Measurements from ENCODE around the gene ATG7.
"Not testable (repeated sequence)": the region's sequence is repeated elsewhere in the genome, so short reads cannot be mapped to it uniquely, and the experiment has no call there.

Gene ATG7

DNA sequence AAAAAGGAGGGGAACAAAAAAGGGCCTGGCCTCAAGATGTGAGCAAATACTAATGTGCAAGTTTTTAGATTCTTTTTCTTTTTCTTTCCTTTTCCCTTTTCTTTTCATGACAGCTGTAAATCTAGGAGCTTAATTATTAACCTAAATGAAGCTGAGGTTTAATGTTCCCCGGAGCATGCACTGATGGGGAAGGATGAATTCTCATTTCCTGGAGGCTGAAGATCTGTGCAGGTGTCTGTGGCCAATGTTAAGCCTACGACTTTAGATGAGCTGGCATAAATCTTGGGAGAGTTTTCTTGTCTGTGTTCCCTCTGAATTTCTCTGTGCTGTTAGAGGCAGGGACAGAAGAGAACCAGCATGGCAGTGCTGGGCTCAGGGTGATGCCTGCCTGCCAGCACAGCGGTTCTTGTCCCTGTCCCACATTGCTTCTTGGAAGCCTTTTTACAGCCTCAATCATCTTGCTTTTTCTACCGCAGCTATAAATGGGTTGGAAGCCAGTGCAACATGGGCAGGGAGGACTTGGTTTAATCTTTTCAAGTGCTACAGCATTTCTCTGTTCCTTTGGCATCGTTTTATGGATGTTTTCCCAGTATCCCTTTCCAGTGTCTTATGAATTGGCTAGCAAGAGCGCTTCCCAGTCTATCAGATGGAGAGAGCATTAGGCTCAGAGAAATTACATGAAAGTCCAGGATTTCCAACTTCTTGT, 119.1 kb downstream of the ATG7 start:
- DNase-seq, result no peak

DNA sequence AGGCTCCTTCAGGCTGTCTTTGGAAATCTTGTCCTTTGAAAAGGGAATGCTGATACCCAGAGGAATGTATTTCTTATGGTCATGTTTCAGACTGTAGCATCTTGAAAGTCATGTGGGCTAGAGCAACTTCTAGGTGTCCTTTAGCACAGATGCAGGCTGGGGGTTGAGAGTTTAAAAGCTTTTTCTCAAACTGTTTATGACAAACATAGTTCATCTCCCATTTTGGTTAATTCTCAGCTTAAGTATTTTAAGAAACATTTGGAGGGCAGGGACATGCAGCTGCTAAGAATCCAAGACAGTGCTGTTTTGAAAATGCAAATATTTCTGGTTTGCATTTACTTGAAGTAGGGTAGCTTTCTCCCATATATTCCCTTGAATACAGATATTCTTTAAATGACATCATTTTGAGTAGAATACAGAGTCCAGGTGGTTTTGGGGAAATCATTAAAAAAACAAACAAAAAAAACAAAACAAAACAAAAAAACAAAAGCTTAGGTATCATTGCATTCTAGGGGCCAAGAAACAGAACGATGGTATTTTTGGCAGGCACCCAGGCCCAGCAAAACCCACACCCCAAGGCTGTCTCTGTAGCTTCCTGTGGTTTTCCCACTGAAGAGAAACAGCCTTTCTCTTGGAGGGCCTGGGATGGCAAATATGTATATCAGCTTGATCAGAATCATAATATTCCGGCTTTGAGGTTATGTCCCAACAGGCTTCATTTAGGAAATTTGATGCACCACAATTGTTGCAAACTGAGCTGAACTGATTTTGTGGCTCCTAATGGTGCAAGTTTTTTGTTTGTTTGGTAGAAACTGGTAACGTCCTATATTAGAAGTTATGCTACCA, 120.0 kb downstream of the ATG7 start:
- no peak for DNase-seq

DNA sequence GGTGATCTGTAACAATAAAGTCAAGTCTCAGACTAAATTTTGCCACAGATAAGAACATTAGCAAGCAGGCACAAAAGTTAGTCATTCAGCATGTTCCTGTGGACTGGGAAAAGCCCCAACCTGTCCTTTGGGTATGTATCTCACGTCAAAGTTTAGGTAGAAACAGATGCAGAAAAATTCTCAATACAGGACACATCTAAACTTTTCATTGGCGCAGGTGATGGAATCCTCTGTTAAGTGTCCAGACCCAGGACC, 120.6 kb downstream of the ATG7 start:
- DNase-seq, result no peak

DNA sequence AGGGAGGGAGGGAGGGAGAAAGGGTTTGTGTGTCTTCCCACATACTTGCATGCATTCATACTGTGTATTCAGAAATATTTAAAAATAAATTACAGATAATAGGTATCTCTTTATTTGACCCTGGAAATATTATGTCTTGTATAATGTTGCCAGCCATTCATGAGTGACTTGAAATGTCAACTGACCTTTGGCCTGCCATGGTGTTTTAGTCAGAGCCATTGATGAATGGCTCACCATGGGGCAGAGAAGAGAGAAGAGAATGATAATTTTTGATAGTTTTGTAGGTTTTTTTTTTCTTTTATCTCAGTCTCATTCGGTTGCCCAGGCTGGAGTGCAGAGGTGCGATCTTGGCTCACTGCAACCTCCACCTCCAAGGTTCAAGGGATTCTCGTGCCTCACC, 121.2 kb downstream of the ATG7 start:
- no peak for DNase-seq

DNA sequence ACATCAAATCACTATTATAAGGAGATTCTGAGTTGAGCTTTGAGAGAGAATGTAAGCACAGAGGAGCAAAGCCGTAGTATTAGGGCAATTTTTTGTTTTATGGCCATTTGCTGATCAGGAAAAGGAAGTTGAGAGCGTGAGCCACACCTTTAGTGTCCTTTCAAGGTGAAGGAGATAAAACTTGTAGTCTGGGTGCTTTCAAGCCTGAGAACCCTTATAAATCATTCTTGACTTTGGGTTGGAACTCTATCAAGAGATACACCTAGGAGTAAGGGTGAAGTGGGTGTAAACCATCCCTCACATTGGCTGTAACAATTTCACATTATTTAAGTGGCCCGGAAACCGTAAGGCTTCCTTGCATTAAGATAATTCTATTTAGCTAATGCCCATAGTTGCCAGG, 122.2 kb downstream of the ATG7 start:
- DNase-seq, result no peak

DNA sequence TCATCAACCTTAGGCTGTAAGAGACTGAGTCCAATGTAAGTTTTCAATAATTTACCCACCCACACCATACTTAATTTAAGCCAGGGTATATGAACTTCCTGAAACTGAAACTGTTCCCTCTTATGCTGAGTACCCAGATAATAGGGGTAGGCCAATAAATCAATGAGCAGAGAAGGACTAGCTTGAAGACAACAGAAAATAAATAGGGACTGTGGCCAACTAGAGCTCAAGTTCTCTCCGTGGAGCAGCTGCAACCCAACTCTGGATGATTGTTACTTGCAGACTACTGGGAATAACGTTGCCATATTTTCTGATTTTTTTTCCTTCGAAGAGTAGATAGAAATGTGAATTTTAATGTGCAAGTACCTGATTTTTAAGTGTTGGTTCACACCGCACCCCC, 128.0 kb downstream of the ATG7 start:
- DNase-seq, result no peak

DNA sequence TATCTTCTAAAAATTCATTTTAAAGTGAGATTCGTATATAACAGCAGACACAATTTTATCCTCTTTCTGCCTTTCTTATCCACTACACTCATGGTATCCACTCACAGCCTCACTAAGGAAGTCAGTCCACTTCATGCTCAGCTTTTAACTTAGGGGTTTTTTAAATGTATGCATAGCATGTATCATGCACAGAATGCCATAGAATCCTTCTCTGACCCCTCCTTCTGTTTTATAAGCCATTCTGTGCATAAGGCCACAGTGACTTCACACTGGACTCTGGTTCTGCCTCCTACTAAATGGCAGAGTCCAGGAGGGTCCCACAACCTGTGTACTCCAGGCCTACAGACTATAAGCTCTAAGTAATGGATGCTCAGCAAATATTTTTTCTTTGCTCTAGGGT, 129.2 kb downstream of the ATG7 start:
- no peak for DNase-seq

DNA sequence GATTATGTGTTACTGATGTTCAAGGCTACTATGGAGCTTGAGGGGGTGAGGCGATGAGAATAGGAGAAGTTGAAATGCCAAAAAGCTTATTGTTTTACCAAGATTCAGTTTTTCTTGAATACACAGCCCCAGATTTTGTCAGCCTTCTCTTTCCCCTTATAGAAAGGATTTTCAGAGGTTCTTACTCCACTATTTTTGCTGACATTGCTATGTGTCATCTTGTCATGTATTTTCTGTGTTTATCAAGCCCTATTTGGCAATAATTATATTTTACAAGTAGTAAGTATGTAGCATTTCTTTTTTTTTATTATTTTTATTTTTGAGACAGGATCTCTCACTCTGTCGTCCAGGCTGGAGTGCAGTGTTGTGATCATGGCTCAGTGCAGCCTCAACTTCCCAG, 133.1 kb downstream of the ATG7 start:
- no peak for DNase-seq

DNA sequence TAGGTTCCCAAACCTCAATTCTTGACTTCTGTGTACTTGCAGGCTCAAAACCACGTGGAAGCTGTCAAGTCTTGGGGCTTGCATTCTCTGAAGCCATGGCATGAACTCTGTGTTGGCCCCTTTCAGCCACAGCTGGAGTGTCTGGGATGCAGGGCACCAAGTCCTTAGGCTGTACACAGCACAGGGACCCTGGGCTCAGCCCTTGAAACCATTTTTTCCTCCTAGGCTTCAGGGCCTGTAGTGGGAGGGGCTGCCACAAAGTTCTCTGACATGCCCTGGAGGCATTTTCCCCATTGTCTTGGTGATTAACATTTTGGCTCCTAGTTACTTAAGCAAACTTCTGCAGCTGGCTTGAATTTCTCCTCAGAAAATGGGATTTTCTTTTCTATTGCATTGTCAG, 135.4 kb downstream of the ATG7 start:
- DNase-seq, result no peak

DNA sequence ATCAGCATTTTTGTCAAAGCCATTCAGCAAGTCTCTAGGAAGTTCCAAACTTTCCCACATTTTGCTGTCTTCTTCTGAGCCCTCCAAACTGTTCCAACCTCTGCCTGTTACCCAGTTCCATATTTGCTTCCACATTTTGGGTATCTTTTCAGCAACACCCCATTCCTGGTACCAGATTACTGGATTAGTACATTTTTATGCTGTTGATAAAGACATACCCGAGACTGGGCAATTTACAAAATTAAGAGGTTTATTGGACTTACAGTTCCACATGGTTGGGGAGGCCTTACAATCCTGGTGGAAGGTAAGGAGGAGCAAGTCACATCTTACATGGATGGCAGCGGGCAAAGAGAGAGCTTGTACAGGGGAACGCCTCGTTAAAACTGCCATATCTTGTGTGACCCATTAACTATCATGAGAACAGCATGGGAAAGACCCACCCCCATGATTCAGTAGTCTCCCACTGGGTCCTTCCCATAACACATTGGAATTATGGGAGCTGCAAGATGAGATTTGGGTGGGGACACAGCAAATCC, 136.2 kb downstream of the ATG7 start:
- not testable (repeated sequence) for DNase-seq

DNA sequence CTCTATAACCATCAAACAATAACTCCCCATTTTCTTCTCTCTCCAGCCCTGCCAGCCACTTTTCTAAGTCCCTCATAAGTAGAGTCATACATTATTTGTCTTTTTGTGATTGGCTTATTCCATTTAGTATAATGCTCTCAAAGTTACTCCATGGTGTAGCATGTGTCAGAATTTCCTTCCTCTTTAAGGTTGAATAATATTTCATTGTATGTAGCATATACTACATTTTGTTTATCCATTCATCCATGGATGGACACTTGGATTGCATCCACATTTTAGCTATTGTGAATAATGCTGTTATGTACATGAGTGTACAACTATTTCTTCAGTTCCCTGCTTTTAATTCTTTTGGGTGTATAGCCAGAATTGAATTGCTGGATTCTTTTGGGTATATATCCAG, 138.4 kb downstream of the ATG7 start:
- DNase-seq, result no peak

DNA sequence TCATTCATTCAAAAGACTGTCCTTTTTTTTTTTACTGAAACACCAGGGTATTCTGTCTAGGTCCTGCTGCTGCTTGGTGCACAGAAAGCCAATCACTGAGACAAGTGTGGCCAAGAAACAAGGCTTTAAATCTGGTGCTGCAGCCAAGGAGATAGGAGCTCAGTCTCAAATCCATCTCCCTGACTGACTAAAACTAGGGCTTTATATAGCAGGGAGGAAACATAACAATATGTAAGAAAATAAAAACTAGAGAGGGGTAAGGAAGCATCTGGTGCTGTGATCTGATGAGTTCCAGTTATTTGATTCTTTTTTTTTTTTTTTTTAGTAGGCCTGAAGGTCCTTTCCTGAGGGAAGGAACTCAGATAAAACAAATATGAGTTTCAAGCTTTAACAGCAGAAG, 139.8 kb downstream of the ATG7 start:
- no peak for DNase-seq

DNA sequence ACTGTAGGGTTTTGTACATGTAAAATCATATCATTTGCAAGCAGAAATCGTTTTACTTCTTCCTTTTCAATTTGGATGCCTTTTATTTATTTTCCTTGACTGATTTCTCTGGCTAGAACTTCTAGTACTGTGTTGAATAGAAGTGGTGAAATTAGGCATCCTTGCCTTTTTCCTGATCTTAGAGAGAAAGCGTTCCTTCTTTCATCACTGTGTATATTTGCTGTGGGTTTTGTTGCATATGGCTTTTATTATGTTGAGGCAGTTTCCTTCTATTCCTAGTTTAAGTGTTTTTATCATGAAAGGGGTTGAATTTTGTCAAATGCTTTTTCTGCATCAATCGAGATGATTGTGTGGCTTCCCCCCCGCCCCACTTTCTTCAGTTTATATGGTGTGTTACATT, 140.9 kb downstream of the ATG7 start:
- no peak for DNase-seq

DNA sequence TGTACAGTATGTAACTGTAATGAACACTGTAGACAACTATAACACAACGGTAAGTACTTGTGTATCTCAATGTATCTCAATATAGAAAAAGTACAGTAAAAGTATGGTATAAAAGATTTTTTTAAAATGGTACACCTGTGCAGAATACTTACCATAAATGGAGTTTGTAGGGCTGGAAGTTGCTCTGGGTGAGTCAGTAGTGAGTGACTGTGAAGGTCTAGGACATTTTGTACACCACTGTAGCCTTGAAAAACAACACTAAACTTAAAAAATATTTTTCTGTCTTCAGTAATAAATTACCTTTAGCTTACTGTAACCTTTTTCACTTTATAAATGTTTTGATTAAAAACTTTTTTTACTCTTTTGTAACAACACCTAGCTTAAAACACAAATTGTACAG, 142.9 kb downstream of the ATG7 start:
- DNase-seq, result no peak

DNA sequence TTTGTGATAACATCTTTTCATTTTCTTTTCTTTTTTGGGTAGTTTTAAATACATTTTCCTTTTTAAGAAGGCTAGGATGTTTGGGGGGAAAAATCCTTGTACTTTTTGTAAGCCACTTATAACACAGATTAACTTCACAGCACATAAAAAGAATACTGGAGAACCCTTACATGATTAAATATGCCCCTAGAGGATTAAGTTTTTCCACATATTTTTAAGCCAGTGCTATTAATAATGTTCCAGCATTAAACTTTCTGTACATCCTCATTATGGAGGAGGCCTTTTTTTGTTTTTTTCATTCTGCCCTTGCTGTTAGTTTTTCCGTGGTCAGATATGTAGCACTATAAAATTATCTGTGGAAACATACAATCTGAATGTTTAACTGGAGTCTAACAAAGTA, 147.9 kb downstream of the ATG7 start:
- no peak for DNase-seq

DNA sequence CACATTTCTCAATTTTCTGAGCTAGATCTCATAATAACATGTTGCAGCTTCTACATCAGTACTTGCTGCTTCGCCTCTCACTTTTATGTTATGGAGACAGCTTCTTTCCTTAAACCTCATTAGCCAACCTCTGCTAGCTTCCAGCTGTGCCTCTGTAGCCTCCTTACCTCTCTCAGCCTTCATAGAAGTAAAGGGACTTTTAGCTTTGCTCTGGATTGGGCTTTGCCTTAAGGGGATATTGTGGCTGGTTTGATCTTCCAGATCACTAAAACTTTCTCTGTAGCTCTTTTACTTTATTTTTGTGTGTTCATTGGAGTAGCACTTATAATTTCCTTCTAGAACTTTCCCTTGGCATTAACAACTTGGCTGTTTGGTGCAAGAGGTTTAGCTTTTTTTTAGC, 150.1 kb downstream of the ATG7 start:
- no peak for DNase-seq

DNA sequence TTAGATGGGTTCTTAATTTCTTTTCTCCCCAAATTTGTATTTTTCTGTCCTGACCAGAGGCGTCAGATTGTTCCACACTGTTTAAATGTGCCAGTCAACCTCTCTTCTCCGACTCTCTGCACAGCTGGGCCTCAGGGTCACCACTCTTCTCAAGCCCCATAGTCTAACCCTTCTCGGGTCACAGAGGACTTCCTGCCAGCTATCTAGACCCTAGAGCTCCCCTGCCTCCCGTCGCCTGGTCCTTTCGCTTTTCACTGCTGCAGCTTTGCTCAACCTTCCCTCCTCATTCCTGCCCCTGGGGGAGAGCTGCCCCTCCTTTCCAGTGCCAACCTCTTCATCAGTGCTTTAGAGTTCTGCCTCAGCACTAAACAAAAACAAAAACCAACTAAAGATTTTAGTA, 151.7 kb downstream of the ATG7 start:
- DNase-seq, result no peak

DNA sequence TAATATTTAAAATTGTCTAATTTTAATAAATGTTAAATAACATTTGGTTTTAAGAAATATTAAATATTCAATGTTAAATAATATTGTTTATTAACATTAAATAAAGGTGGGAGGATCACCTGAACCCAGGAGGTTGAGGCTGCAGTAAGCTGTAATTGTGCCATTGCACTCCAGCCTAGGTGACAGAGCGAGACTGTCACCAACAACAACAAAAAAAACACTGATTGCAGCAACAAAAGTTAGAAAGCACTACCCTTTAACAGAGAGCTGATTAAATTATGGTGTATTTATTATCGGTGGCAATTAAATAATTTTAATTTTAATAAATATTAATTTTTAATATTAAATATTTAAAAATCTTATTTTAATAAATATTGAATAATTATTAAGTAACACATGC, 152.1 kb downstream of the ATG7 start:
- DNase-seq, result no peak

DNA sequence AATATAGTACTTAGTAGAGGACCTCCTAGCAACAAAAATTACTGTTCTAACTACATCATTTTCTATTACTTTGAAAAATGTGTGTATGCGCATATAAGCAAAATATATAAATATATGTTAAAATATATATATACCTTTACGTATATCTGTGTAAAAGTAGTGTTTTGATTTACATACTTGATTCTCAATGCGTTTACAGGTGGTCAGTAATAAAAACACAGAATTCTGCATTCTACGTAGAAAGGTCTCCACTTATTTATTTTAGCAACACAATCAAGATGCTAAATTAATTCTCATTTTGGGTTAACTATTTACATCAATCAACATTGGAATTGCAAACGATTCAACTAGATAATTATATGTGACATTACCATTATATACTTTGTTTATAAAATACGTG, 158.0 kb downstream of the ATG7 start:
- no peak for DNase-seq

DNA sequence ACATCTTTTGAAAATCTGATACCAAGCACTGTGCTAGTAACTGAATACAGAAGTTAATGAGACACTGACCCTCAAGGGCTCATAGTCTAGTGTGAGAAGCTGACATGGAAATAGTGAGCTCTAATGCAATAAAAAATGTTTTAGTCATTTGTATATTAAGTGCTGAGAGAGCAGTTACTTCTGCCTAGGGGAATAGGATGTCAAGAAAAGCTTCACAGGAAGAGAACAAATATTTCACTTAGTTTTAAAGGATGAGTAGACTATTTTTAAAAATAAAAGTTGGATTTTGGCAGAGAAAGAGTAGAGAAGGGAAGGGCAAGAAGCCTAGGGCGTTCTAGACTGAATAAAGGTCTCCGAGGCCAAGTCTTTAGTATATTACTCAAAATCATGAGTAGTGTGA, 158.4 kb downstream of the ATG7 start:
- no peak for DNase-seq

DNA sequence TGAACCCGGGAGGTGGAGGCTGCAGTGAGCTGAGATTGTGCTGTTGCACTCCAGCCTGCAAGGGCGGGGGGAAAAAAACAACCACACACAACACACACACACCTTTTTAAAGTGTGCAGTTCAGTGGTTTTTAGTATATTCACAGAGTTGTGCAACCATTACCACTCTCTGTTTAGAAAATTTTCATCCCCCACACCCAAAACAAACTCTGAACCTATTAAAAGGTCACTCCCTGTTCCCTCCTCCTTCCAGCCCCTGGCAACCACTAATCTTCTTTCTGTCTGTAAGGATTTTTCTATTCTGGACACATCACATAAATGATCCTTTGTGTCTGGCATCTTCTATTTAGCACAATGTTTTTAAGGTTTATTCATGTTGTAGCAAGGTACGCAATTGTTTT, 159.1 kb downstream of the ATG7 start:
- DNase-seq, result no peak

DNA sequence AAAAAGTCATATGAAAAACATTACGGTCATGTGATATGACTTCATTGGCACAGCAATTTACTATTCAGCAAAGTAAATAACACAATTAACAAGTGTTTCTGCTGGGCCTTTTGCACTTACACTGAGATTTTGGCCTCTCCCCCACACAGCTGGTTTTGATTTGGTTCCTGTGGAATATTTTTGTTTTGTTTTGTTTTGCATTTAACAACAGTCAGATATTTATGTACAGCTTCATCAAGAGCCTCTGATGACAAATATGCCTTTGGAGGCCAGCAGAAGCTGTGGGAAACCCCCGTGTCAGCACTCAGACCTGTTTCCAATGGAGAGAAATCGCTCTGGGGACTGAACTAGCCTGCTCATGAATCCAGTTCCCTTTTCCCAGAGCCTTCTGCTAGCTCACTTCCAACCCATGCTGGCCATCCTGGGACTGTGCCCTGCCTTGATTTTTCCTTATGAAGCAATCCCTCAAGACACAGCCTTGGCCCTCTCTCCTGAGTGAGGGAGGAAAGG, 161.9 kb downstream of the ATG7 start:
- no peak for DNase-seq

DNA sequence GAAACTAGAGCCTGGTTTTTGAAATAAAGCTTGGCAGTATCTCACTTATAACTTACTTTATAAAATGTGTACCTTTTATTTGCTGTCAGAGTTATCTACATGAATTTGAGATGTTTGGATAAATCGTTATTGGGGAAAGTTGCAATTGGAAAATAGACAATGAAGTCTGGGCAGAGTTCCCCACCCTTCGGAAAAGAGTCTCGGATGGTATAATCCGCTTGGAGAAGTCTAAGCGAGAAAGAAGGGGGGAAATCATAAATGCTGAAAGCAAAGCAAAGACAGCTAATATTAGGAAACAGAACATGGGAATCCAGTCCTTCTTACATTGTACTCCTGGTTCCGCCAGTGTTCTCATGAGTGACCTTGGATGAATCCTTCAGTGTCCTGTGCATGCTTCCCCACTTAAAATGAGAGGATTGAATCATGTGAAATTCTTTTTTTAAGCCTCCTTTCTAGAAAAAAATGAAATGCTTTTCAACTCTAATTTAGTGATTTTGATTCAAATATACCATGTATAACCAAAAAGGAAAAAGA, 162.4 kb downstream of the ATG7 start:
- no peak for DNase-seq

DNA sequence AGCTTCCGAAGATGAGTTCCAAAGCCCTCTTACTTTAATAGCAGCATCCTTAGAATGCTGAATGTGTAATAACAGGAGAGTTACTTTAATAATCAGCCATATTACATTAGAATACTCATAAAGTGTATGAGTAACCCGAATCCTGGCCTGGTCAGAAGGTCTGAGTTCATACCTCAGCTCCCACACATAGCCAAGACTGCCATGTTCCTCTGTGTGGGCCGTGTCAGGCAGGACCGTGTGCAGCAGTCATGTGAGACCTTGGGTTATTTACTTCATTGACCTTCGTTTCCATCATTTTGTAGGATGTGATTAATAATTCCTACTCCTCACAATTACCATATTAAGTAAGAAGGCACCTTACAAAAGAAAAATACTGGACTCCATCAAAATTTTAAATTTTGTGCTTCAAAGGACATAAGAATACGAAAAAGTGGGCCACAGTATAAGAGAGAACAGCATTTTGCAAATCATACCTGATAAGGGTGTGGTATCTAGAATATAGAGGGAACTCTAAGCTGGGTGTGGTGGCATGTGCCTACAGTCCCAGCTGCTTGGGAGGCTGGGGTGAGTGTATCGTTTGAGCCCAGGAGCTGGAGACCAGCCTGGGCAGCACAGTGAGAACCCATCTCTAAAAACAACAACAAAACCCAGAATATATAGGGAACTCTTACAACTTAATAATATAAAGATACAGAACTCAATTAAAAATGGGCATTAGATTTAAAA, 163.4 kb downstream of the ATG7 start:
- no peak for DNase-seq

All from NCI-H510A (cell line).